ENCODE data around the gene GNAI2.
"Not testable (repeated sequence)": the region's sequence is repeated elsewhere in the genome, so short reads cannot be mapped to it uniquely, and the experiment has no call there.

- TF ChIP-seq YY1 (IDR thresholded peaks at IDR 0.05; ENCODE audit: insufficient read depth, insufficient read length); ZNF274 (IDR thresholded peaks at IDR 0.05; ENCODE audit: low read depth, low read length); SUZ12 (IDR thresholded peaks at IDR 0.05; ENCODE audit: extremely low read depth, insufficient read depth, insufficient read length): not testable (repeated sequence)
These were observed 48.1 kb downstream of the GNAI2 start for GRCh38 chr3:50284121-50284520.
